ENCODE measurements around the gene CSNK1A1L. TPM values are rescaled to one million over a fixed set of nuclear protein-coding genes. Genes with fewer than 3 reads are reported as not detected.

The CSNK1A1L gene
- total RNA-seq, 1 donor from 2014 or later = not detected

DNA sequence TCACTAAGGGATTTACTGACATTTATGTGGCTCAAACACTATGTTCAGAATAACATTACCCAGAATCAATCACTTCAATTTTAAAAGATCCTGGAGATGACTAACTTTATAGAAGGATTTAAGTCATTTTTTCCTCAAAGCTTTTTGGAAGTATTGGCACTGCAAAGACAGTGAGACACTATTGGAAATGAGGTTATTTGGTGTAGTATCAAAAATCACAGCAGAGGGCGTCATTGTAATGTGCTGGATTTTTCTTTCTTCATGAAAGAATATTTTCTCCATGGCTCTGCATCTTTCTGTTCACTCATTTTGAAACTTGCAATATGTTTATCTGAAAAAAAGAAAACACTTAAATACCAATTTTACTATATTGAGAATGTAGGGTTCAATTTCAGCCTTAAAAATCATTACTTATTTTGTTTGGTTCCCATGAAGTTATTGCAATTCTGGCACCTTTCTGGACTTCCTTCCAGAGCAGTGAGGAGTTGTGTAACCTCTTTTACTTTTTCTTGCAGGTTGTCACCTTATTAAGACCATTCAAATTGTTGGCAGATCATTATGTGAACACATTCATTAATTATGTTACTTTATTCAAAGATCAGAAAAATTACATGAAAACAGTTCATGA is 3.7 kb upstream of the CSNK1A1L start:
- peak; percentile 81 for TF ChIP-seq CTCF (conservative IDR thresholded peaks at IDR 0.05)
- peak; percentile 26 for DNase-seq (ENCODE audit: low read depth, low spot score)
- Mint-ChIP-seq H3K4me3 (no peak overlapping the region), H3K36me3 (ENCODE audit: low read depth) (no peaks in the 10 kb centered on the region), H3K4me1 (peaks cover 30% of the 10 kb centered on the region), H3K27me3 (ENCODE audit: low read depth) (no peaks in the 10 kb centered on the region), H3K9me3 (peaks cover 3% of the 10 kb centered on the region), H3K27ac (ENCODE audit: unreplicated experiment) (no peak overlapping the region)

DNA sequence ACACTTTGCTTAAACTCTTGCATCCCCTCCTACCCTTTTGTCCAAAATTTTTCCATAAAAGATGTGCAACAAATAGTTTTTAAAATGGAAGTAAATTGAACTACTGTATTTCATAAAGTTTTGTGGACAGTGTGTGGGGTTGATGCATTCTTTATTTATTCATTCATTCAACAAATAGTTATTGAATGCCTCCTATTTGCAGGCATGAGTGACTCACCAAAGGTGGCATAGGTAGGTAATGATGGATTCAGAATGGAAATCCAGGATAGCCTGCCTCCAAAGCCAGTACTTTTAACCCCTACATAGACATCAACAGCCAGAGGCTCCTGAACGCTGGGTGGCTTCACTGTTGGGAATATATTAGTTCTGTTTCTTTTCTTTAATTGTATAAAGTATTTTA is 2.4 kb upstream of the CSNK1A1L start:
- H3K27me3 Mint-ChIP-seq (ENCODE audit: low read depth) = no peaks in the 10 kb centered on the region
- DNase-seq (ENCODE audit: low read depth, low spot score) = no peak
- no peak for TF ChIP-seq CTCF (conservative IDR thresholded peaks at IDR 0.05)
- no peak overlapping the region for H3K4me3 Mint-ChIP-seq
- peaks cover 43% of the 10 kb centered on the region for H3K4me1 Mint-ChIP-seq
- peaks cover 3% of the 10 kb centered on the region for H3K9me3 Mint-ChIP-seq
- H3K36me3 Mint-ChIP-seq (ENCODE audit: low read depth) = no peaks in the 10 kb centered on the region
- H3K27ac Mint-ChIP-seq (ENCODE audit: unreplicated experiment) = no peak overlapping the region

DNA sequence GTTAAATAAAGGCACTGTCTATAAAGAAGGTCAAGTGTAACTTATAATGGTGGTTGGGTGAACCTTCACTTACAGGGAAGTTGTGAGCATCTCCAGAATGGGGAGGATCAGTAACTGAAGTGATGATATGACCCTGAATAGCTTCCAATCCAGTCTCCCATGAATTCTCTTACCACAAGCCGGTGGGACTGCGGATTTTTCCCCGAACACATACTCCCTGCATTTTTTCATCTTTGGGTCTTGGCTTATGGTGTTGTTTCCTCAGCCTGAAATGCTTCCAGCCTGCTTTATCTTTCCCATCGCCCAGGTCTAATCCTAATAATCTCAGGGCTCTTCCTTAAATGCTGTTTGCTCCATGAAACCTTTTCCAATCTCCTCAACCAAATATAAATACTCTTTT is 2.0 kb upstream of the CSNK1A1L start:
- DNase-seq (ENCODE audit: low read depth, low spot score) = no peak
- Mint-ChIP-seq H3K27ac (ENCODE audit: unreplicated experiment) (no peak overlapping the region), H3K4me1 (peaks cover 47% of the 10 kb centered on the region), H3K9me3 (peaks cover 3% of the 10 kb centered on the region), H3K36me3 (ENCODE audit: low read depth) (no peaks in the 10 kb centered on the region), H3K27me3 (ENCODE audit: low read depth) (no peaks in the 10 kb centered on the region), H3K4me3 (no peak overlapping the region)
- TF ChIP-seq CTCF (conservative IDR thresholded peaks at IDR 0.05) = no peak

- TF ChIP-seq CTCF (conservative IDR thresholded peaks at IDR 0.05) = no peak
- peaks cover 56% of the 10 kb centered on the region for H3K4me1 Mint-ChIP-seq
- no peaks in the 10 kb centered on the region for H3K36me3 Mint-ChIP-seq (ENCODE audit: low read depth)
- no peak overlapping the region for H3K4me3 Mint-ChIP-seq
- no peak for DNase-seq (ENCODE audit: low read depth, low spot score)
- H3K27ac Mint-ChIP-seq (ENCODE audit: unreplicated experiment) = no peak overlapping the region
- peaks cover 3% of the 10 kb centered on the region for H3K9me3 Mint-ChIP-seq
- H3K27me3 Mint-ChIP-seq (ENCODE audit: low read depth) = no peaks in the 10 kb centered on the region
Observed at GRCh38 chr13:37106642-37107041, 1.2 kb upstream of the CSNK1A1L start.

- TF ChIP-seq CTCF (conservative IDR thresholded peaks at IDR 0.05) = no peak
- no peak overlapping the region for H3K27ac Mint-ChIP-seq (ENCODE audit: unreplicated experiment)
Observed at GRCh38 chr13:37102896-37103295, 2.6 kb downstream of the CSNK1A1L start.

More at GRCh38 chr13:37102896-37103295, 2.6 kb downstream of the CSNK1A1L start:
- peaks cover 3% of the 10 kb centered on the region for H3K9me3 Mint-ChIP-seq
- DNase-seq (ENCODE audit: low read depth, low spot score) = no peak
- H3K4me3 Mint-ChIP-seq = peak overlapping the region; percentile 44
- H3K4me1 Mint-ChIP-seq = peaks cover 57% of the 10 kb centered on the region
- H3K36me3 Mint-ChIP-seq (ENCODE audit: low read depth) = no peaks in the 10 kb centered on the region
- H3K27me3 Mint-ChIP-seq (ENCODE audit: low read depth) = no peaks in the 10 kb centered on the region

Data from neural crest cell (in vitro differentiated cells).